ENCODE data around the gene NXPE3.
"Not testable (repeated sequence)": the region's sequence is repeated elsewhere in the genome, so short reads cannot be mapped to it uniquely, and the experiment has no call there.

Gene NXPE3

DNA sequence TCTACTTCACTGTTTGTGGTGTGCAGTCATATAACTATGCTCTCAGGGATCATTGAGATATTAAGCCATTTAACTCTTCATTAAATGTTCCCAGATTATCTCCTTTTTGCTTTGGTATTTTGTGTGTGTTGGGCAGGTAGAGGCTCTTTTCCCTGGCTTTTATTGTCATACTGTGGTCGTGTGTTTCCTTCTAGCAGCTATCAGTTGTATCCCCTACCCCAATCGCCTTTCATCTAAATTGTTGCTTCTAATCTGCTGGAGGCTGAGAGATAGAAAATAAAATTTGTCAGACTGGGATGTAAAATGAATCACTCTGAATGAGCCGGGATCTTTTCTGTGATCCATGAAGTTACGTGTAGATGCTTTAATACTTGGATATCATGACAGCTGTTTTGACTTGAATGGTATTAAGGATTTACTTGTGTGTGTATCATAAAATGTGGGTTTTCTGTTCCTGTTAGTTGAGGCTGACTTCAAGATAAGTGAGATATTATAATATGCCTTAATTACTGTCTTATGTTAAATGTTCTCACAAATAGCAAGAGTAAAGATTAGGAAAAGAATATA is 79.5 kb downstream of the NXPE3 start:
- TF ChIP-seq, protein P1, sequence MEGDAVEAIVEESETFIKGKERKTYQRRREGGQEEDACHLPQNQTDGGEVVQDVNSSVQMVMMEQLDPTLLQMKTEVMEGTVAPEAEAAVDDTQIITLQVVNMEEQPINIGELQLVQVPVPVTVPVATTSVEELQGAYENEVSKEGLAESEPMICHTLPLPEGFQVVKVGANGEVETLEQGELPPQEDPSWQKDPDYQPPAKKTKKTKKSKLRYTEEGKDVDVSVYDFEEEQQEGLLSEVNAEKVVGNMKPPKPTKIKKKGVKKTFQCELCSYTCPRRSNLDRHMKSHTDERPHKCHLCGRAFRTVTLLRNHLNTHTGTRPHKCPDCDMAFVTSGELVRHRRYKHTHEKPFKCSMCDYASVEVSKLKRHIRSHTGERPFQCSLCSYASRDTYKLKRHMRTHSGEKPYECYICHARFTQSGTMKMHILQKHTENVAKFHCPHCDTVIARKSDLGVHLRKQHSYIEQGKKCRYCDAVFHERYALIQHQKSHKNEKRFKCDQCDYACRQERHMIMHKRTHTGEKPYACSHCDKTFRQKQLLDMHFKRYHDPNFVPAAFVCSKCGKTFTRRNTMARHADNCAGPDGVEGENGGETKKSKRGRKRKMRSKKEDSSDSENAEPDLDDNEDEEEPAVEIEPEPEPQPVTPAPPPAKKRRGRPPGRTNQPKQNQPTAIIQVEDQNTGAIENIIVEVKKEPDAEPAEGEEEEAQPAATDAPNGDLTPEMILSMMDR (IDR thresholded peaks at IDR 0.05; ENCODE audit: low read depth, low read length) = no peak

DNA sequence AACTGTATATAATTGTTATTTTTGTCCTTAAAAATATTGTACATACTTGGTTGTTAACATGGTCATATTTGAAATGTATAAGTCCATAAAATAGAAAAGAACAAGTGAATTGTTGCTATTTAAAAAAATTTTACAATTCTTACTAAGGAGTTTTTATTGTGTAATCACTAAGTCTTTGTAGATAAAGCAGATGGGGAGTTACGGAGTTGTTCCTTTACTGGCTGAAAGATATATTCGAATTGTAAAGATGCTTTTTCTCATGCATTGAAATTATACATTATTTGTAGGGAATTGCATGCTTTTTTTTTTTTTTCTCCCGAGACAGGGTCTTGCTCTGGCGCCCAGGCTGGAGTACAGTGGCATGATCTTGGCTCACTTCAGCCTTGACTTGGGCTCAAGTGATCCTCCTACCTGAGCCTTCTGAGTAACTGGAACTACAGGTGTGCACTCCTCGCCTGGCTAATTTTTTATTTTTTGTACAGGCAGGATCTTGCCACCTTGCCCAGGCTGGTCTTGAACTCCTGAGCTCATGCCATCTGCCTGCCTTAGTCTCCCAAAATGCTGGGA is 81.0 kb downstream of the NXPE3 start:
- DNase-seq = no peak
- Histone ChIP-seq H3K4me3 (ENCODE audit: low read depth, low read length) (no peak overlapping the region), H3K27me3 (ENCODE audit: insufficient read depth, low read depth, severe bottlenecking) (no peaks in the 10 kb centered on the region), H3K27ac (no peak overlapping the region), H3K9me3 (ENCODE audit: severe bottlenecking) (no peaks in the 10 kb centered on the region), H3K36me3 (peaks cover 12% of the 10 kb centered on the region)
- TF ChIP-seq, protein P1 (IDR thresholded peaks at IDR 0.05; ENCODE audit: low read depth, low read length) = no peak

More for the DNA sequence above, 79.5 kb downstream of the NXPE3 start:
- Histone ChIP-seq H3K4me3 (ENCODE audit: low read depth, low read length) (no peak overlapping the region), H3K27me3 (ENCODE audit: insufficient read depth, low read depth, severe bottlenecking) (no peaks in the 10 kb centered on the region), H3K27ac (no peak overlapping the region), H3K9me3 (ENCODE audit: severe bottlenecking) (no peaks in the 10 kb centered on the region), H3K36me3 (peaks cover 18% of the 10 kb centered on the region)
- DNase-seq = no peak

DNA sequence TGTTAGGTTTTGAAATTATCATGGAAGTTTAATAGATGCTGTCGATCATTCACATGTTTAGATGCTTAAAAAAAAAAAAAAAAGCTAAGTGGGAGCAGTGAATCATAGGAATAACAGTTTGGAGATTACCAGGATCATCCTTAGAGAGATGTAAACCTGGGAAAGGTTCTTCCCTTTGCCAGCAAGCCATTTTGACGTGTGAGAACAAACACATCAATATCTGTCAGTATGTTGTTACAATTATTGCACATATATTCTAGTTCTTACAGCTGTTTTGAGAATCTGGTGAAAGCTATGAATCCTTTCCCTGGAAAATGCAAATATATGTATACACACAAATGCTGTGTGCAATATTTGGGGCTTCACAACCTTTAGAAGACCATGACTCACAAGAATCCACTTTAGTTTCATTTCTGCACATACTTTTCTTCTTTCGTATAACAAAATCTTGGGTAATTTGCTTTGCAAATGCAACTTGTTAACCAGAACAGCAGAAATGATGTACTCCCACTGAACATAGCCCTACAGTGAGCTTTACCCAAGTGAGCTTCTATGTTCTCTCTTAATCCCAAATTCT is 82.3 kb downstream of the NXPE3 start:
- Histone ChIP-seq H3K27ac (no peak overlapping the region), H3K36me3 (peaks cover 12% of the 10 kb centered on the region), H3K27me3 (ENCODE audit: insufficient read depth, low read depth, severe bottlenecking) (no peaks in the 10 kb centered on the region), H3K4me3 (ENCODE audit: low read depth, low read length) (no peak overlapping the region), H3K9me3 (ENCODE audit: severe bottlenecking) (no peaks in the 10 kb centered on the region)
- TF ChIP-seq, protein P1 (IDR thresholded peaks at IDR 0.05; ENCODE audit: low read depth, low read length) = no peak
- DNase-seq = no peak

DNA sequence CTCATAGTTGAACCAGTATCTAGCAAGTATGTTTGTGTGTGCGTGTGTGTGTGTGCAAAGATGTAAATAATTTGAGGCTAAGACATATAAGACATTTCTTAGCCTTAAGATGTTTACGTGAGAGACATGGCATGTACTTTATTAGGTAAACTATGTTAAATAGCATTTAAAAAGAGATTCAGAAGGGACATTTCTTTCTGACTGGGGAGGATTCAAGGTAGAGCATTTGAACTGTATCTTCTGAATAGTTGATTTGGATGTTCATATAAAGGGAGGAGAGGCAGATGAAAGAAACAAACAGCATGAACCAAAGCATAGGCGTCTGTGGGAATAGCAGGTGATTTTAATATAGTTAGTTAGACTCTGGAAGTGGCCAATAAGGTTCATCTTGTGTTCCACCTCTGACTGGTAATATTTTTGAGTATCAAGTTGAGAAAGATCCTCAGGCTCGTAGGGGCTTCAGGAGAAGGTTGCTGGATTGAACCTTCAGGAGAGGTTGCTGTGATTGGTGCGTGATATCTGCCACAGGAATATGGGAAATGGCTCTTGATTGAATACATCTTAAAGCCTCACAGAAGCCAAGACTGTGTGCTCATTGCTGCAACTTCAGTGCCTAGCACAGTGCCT is 82.9 kb downstream of the NXPE3 start:
- Histone ChIP-seq H3K27ac (no peak overlapping the region), H3K4me3 (ENCODE audit: low read depth, low read length) (no peak overlapping the region)

DNA sequence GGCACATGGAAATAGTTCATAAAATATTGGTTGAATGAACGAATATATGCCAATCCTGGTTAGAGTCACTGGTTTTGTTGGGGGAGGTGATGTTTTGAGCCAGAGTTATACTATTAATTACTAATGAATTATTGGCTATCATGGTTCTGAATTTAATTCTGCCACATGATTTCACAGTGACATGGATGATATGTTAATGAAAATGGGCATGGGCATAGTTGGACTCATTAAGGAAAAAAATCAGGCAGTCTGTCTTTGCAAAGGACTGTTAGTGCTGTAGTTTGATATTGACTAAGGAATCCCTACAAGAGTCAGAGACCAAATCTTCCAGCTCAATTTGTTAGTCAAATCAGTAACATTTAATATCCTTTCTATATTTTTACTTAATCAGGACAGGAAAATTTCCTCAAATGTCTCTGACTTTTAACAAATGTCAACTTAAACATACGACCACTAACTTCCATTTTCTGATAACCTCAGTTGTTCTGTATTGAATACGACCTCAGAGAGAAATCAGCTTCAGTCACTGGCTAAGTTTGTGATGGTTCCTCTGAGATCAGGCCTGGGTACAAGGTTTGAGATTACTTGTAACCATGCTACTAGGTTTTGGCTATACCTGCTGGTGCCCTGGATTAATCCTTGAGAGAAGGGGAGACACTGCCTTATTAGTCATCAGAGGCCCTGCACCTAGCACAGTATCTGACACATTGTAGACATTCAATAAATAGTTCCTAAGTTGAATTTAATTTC is 83.6 kb downstream of the NXPE3 start:
- Histone ChIP-seq H3K36me3 (peaks cover 8% of the 10 kb centered on the region), H3K9me3 (ENCODE audit: severe bottlenecking) (no peaks in the 10 kb centered on the region), H3K4me3 (ENCODE audit: low read depth, low read length) (no peak overlapping the region), H3K27me3 (ENCODE audit: insufficient read depth, low read depth, severe bottlenecking) (no peaks in the 10 kb centered on the region), H3K27ac (no peak overlapping the region)
- DNase-seq = no peak
- TF ChIP-seq, protein P1 (IDR thresholded peaks at IDR 0.05; ENCODE audit: low read depth, low read length) = no peak

More for the DNA sequence above, 82.9 kb downstream of the NXPE3 start:
- Histone ChIP-seq H3K36me3 (peaks cover 12% of the 10 kb centered on the region), H3K9me3 (ENCODE audit: severe bottlenecking) (no peaks in the 10 kb centered on the region), H3K27me3 (ENCODE audit: insufficient read depth, low read depth, severe bottlenecking) (no peaks in the 10 kb centered on the region)
- DNase-seq = no peak
- TF ChIP-seq, protein P1 (IDR thresholded peaks at IDR 0.05; ENCODE audit: low read depth, low read length) = no peak

DNA sequence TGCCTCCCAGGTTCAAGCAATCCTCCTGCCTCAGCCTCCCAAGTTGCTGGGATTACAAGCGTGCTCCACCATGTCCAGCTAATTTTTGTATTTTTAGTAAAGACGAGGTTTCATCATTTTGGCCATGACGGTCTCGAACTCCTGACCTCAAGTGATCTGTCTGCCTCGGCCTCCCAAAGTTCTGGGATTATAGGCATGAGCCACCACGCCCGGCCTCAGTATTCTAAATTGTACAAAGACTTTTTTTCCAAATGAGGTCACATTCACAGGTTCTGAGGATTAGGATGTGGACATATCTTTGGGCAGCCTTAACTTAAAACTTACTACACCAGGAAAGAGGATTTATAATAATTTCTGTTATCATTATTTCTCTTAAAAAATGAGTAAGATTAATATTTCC is 85.9 kb downstream of the NXPE3 start:
- DNase-seq; H3K27ac ChIP-seq; H3K27me3 ChIP-seq (ENCODE audit: insufficient read depth, low read depth, severe bottlenecking); H3K36me3 ChIP-seq; H3K4me3 ChIP-seq (ENCODE audit: low read depth, low read length); H3K9me3 ChIP-seq (ENCODE audit: severe bottlenecking): not testable (repeated sequence)
